ENCODE results near the gene SPO11.

SPO11 gene

DNA sequence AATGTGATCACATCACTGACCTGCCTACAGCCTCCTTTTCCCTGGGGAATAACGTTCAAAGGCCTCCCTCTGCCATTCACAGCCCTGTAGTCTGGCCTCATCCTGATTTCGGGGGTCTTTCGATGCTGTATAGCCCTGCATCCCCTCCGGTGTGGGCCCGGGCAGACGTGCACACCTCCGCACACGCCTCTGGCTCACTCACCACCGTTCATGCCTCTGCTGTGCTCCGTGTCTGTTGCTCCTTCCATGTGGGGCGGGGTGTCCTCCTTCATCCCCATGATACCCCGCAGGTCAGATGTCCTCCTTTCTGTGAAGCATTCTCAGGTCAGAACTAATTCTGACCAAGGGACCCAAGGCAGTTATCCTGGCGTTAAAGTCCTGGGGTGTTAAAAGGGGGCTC is 47.7 kb downstream of the SPO11 start:
- no peak for DNase-seq (ENCODE audit: low read depth, low spot score)
- Histone ChIP-seq H3K9ac (ENCODE audit: insufficient read length, low read depth) (no peak overlapping the region), H3K36me3 (ENCODE audit: insufficient read depth, insufficient read length, low read length) (peaks cover 89% of the 10 kb centered on the region), H3K4me1 (ENCODE audit: insufficient read depth, insufficient read length) (peaks cover 3% of the 10 kb centered on the region), H3K9me3 (ENCODE audit: insufficient read depth, low read length) (no peaks in the 10 kb centered on the region), H3K4me3 (ENCODE audit: insufficient read length, low read depth) (no peak overlapping the region), H3K27me3 (ENCODE audit: insufficient read depth, insufficient read length) (no peaks in the 10 kb centered on the region)
- TF ChIP-seq SUZ12 (IDR thresholded peaks at IDR 0.05; ENCODE audit: extremely low read depth, insufficient read depth, insufficient read length) (no peak), ZNF274 (IDR thresholded peaks at IDR 0.05; ENCODE audit: low read depth, low read length) (no peak), YY1 (IDR thresholded peaks at IDR 0.05; ENCODE audit: insufficient read depth, insufficient read length) (no peak)

DNA sequence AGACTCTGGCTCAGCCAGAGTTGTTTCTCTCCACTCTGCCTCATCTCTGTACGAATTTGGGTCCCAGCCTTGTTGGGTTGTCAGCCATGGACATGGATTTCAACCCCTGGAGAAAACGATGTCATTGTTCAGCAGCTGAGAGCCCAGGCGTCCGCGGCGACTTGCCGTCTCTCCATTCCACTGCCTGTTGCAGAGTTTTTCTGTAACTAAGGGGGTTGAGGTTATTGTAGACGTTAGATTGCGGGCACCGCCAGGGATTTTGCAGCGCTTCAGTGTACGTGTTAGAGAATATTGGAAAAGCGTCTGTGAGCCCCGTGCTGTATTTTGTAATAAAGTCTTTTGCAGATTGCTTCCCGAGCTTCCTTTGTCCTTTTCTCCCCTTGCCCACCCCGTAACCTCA is 48.5 kb downstream of the SPO11 start:
- H3K4me3 ChIP-seq (ENCODE audit: insufficient read length, low read depth): no peak overlapping the region
- DNase-seq (ENCODE audit: low read depth, low spot score): no peak
- no peaks in the 10 kb centered on the region for H3K9me3 ChIP-seq (ENCODE audit: insufficient read depth, low read length)
- TF ChIP-seq SUZ12 (IDR thresholded peaks at IDR 0.05; ENCODE audit: extremely low read depth, insufficient read depth, insufficient read length): no peak
- no peak for TF ChIP-seq ZNF274 (IDR thresholded peaks at IDR 0.05; ENCODE audit: low read depth, low read length)
- TF ChIP-seq YY1 (IDR thresholded peaks at IDR 0.05; ENCODE audit: insufficient read depth, insufficient read length): no peak
- H3K4me1 ChIP-seq (ENCODE audit: insufficient read depth, insufficient read length): peaks cover 3% of the 10 kb centered on the region
- H3K27me3 ChIP-seq (ENCODE audit: insufficient read depth, insufficient read length): no peaks in the 10 kb centered on the region
- H3K36me3 ChIP-seq (ENCODE audit: insufficient read depth, insufficient read length, low read length): peaks cover 83% of the 10 kb centered on the region
- H3K9ac ChIP-seq (ENCODE audit: insufficient read length, low read depth): no peak overlapping the region

DNA sequence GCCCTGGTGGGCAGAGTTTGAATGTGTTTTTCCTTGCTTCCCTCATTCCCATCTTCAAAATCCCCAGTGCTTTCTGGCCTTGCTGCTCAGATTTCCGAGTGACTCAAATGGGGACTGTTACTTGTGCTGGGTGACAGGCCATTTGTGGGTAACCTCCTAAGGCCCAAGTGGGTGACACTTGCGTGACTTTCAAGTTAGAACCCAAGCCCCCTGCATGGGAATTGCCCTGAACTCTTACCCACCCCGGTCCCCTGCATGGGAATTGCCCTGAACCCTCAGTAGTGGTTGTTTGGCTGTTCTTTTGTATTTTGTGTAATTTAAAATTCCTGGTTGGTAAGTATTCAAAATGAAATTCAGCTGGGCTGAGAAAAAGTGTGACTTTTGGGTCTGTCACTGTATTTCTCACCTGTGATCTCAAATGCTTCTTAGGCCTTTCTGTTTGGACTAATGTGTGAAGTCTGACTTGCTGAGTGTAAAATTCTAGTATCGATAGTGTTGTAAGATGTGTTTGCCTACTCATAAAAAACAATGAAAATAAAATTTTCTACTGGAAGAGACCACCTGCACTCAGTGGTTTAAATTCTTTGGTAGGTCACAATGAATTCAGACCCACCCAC is 49.2 kb downstream of the SPO11 start:
- Histone ChIP-seq H3K36me3 (ENCODE audit: insufficient read depth, insufficient read length, low read length) (peaks cover 76% of the 10 kb centered on the region), H3K27me3 (ENCODE audit: insufficient read depth, insufficient read length) (no peaks in the 10 kb centered on the region), H3K9ac (ENCODE audit: insufficient read length, low read depth) (no peak overlapping the region), H3K9me3 (ENCODE audit: insufficient read depth, low read length) (no peaks in the 10 kb centered on the region), H3K4me3 (ENCODE audit: insufficient read length, low read depth) (no peak overlapping the region), H3K4me1 (ENCODE audit: insufficient read depth, insufficient read length) (peaks cover 3% of the 10 kb centered on the region)
- no peak for DNase-seq (ENCODE audit: low read depth, low spot score)
- TF ChIP-seq YY1 (IDR thresholded peaks at IDR 0.05; ENCODE audit: insufficient read depth, insufficient read length) (no peak), ZNF274 (IDR thresholded peaks at IDR 0.05; ENCODE audit: low read depth, low read length) (no peak), SUZ12 (IDR thresholded peaks at IDR 0.05; ENCODE audit: extremely low read depth, insufficient read depth, insufficient read length) (no peak)

DNA sequence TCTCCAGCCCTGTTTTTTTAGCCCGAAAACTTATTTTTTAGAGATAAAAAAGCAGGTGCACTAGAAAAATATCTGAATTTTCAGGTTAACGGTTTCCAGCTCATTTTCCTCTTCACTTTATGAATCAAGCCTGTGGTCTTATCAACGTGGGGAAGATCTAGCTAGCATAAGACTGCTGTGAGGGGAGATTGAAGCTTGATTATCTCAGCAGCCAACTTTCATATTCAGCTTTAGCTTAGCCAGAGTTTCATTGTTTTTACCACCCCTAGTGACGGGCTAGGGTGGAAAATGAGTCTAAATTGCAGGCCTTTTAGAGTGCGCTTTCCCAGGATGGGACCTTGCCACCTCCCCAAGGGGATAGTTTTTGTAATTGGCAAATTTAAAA is 49.7 kb downstream of the SPO11 start:
- no peaks in the 10 kb centered on the region for H3K9me3 ChIP-seq (ENCODE audit: insufficient read depth, low read length)
- no peak for DNase-seq (ENCODE audit: low read depth, low spot score)
- H3K4me3 ChIP-seq (ENCODE audit: insufficient read length, low read depth): no peak overlapping the region
- TF ChIP-seq YY1 (IDR thresholded peaks at IDR 0.05; ENCODE audit: insufficient read depth, insufficient read length) (no peak), SUZ12 (IDR thresholded peaks at IDR 0.05; ENCODE audit: extremely low read depth, insufficient read depth, insufficient read length) (no peak)
- peaks cover under 1% of the 10 kb centered on the region for H3K4me1 ChIP-seq (ENCODE audit: insufficient read depth, insufficient read length)
- no peaks in the 10 kb centered on the region for H3K27me3 ChIP-seq (ENCODE audit: insufficient read depth, insufficient read length)
- no peak overlapping the region for H3K9ac ChIP-seq (ENCODE audit: insufficient read length, low read depth)
- H3K36me3 ChIP-seq (ENCODE audit: insufficient read depth, insufficient read length, low read length): peaks cover 73% of the 10 kb centered on the region

DNA sequence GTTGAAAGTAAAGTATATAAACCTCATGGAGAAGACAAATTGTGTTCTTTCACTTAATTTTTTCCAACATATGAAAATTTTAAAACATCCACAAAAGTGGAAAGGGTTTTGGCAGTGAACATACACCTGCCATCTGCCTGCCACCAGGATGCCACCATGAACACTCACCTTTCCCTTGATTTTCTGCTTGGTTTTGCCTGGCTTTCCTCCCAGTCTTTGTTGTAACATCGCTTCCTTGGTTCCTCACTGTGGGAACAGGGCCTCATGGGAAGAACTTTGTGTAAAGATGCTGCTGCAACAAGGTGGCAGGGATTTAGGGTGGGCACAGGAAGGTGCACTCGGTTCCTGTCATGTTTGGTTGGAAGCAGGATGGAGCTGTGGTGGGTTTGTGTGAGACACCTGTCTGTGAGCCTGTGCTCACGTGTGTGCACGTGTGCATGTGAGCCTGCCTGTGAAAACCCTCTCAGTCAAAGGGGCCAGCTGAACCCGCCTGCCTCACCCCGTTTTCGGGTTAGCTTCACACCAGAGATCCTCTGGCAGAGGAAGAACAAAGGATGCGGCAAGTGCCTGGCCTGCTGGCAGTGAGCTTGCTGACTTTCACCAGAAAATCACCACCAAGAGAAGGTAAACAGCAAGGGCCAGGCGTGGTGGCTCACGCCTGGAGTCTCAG is 50.6 kb downstream of the SPO11 start:
- Histone ChIP-seq H3K4me1 (ENCODE audit: insufficient read depth, insufficient read length) (no peaks in the 10 kb centered on the region), H3K9me3 (ENCODE audit: insufficient read depth, low read length) (no peaks in the 10 kb centered on the region), H3K36me3 (ENCODE audit: insufficient read depth, insufficient read length, low read length) (peaks cover 73% of the 10 kb centered on the region), H3K9ac (ENCODE audit: insufficient read length, low read depth) (no peak overlapping the region), H3K27me3 (ENCODE audit: insufficient read depth, insufficient read length) (no peaks in the 10 kb centered on the region), H3K4me3 (ENCODE audit: insufficient read length, low read depth) (no peak overlapping the region)
- no peak for DNase-seq (ENCODE audit: low read depth, low spot score)
- no peak for TF ChIP-seq SUZ12 (IDR thresholded peaks at IDR 0.05; ENCODE audit: extremely low read depth, insufficient read depth, insufficient read length)
- no peak for TF ChIP-seq ZNF274 (IDR thresholded peaks at IDR 0.05; ENCODE audit: low read depth, low read length)
- TF ChIP-seq YY1 (IDR thresholded peaks at IDR 0.05; ENCODE audit: insufficient read depth, insufficient read length): no peak

DNA sequence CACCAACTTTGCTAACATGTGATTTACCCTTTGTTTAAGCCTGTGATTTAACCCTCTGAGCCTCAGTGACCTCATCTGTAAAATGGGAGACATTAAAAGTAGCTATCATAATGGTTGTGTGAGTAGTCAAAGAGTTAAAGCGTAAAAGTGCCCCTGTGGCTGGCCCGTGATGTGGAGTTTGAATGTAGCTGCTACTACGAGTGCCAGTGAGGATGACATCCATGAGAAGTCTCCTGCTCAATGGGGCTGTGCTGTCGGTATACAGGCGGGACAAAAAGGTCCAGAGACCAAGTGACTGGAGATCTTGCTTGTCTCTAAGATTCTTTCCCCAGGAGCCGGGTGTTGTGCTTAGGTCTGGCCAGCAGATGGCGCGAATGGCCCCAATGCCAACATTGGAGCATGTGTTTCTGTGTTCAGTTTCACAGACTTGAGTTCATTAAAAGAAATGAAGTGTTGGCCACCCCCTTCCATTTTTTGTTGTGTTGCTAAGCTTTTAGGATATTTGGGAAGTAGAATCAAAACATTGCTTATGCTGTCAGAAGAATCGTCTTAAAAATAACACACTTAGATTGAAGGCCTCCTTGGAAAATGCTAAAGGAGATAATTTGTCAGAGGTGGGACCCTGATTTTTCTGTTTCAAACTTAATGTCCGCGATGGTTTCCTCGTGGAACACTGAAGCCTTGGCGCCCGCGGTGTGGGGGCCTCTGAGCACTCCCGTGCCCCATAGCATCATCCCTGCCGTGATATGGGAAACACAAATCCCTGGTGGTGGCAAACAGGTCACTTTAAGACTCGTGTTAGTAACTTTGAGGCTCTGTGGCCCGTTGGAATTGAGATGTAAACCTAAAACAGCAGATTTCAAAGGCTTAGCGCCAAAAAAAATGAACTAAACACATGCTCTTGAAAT is 52.2 kb downstream of the SPO11 start:
- H3K27me3 ChIP-seq (ENCODE audit: insufficient read depth, insufficient read length): no peaks in the 10 kb centered on the region
- H3K9ac ChIP-seq (ENCODE audit: insufficient read length, low read depth): no peak overlapping the region
- no peak overlapping the region for H3K4me3 ChIP-seq (ENCODE audit: insufficient read length, low read depth)
- peaks cover 72% of the 10 kb centered on the region for H3K36me3 ChIP-seq (ENCODE audit: insufficient read depth, insufficient read length, low read length)
- DNase-seq (ENCODE audit: low read depth, low spot score): no peak
- H3K9me3 ChIP-seq (ENCODE audit: insufficient read depth, low read length): no peaks in the 10 kb centered on the region
- TF ChIP-seq SUZ12 (IDR thresholded peaks at IDR 0.05; ENCODE audit: extremely low read depth, insufficient read depth, insufficient read length) (no peak), ZNF274 (IDR thresholded peaks at IDR 0.05; ENCODE audit: low read depth, low read length) (no peak), YY1 (IDR thresholded peaks at IDR 0.05; ENCODE audit: insufficient read depth, insufficient read length) (no peak)
- H3K4me1 ChIP-seq (ENCODE audit: insufficient read depth, insufficient read length): no peaks in the 10 kb centered on the region

DNA sequence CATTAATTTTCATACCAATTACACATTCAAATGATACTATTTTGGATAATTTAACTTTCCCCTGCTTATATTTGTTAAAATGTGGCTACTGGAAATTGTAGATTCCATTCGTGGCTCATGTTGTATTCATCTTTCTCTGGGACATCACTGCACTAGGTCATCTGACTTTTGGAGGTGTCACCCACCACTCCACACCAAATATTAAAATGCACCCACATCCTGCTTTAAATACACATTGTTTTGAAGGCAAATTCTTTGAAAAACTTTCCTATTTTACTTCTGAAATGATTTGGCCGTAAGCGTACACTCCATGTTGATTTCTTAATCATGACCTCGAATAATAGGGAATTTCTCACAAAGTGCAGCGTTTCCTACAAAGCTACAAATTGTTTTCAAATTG is 52.9 kb downstream of the SPO11 start:
- no peak for TF ChIP-seq SUZ12 (IDR thresholded peaks at IDR 0.05; ENCODE audit: extremely low read depth, insufficient read depth, insufficient read length)
- TF ChIP-seq YY1 (IDR thresholded peaks at IDR 0.05; ENCODE audit: insufficient read depth, insufficient read length): no peak
- TF ChIP-seq ZNF274 (IDR thresholded peaks at IDR 0.05; ENCODE audit: low read depth, low read length): no peak
- Histone ChIP-seq H3K9ac (ENCODE audit: insufficient read length, low read depth) (no peak overlapping the region), H3K9me3 (ENCODE audit: insufficient read depth, low read length) (no peaks in the 10 kb centered on the region), H3K4me3 (ENCODE audit: insufficient read length, low read depth) (no peak overlapping the region), H3K27me3 (ENCODE audit: insufficient read depth, insufficient read length) (no peaks in the 10 kb centered on the region), H3K36me3 (ENCODE audit: insufficient read depth, insufficient read length, low read length) (peaks cover 66% of the 10 kb centered on the region), H3K4me1 (ENCODE audit: insufficient read depth, insufficient read length) (no peaks in the 10 kb centered on the region)
- no peak for DNase-seq (ENCODE audit: low read depth, low spot score)

All from NT2/D1 (cell line).